ENCODE results near the gene SYNDIG1.

SYNDIG1 gene

DNA sequence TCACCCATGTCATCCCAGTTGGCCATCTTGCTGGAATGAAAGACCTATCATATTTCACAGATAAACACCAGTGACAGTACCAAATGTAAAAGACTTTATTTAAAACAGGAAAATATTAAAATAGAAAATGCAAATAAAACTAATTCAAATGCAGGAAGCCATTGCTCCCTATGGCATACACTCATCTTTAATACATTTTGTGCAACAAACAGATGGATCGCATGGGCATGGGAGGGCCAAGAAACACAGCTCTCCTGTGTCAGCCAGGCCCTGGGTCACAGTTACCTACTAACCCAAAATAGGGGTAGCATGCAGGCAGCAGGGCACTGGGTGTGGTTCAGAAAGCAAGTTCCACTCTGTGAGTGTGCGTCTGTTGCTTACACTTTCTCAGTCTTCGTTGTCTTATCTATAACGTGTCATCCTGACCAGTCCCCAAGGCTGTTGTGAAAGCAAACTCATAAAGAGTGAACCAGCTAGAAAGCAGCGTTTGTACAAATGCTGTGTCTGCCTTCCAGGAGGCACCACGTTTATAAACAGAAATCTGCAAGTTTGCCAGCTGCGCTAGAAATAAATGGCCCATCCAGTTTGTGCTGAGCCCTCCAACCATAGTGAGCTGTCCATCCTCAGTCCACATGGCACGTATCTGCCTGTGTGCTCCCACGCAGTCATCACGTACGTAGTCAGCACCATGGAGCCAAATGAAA lies 180.5 kb downstream of the SYNDIG1 start:
- TF ChIP-seq, protein P1, sequence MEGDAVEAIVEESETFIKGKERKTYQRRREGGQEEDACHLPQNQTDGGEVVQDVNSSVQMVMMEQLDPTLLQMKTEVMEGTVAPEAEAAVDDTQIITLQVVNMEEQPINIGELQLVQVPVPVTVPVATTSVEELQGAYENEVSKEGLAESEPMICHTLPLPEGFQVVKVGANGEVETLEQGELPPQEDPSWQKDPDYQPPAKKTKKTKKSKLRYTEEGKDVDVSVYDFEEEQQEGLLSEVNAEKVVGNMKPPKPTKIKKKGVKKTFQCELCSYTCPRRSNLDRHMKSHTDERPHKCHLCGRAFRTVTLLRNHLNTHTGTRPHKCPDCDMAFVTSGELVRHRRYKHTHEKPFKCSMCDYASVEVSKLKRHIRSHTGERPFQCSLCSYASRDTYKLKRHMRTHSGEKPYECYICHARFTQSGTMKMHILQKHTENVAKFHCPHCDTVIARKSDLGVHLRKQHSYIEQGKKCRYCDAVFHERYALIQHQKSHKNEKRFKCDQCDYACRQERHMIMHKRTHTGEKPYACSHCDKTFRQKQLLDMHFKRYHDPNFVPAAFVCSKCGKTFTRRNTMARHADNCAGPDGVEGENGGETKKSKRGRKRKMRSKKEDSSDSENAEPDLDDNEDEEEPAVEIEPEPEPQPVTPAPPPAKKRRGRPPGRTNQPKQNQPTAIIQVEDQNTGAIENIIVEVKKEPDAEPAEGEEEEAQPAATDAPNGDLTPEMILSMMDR (IDR thresholded peaks at IDR 0.05; ENCODE audit: insufficient read depth, low read depth, low read length, missing control alignments): no peak
- DNase-seq (ENCODE audit: low read depth): no peak
- H3K4me3 ChIP-seq (ENCODE audit: low read length): no peak overlapping the region

DNA sequence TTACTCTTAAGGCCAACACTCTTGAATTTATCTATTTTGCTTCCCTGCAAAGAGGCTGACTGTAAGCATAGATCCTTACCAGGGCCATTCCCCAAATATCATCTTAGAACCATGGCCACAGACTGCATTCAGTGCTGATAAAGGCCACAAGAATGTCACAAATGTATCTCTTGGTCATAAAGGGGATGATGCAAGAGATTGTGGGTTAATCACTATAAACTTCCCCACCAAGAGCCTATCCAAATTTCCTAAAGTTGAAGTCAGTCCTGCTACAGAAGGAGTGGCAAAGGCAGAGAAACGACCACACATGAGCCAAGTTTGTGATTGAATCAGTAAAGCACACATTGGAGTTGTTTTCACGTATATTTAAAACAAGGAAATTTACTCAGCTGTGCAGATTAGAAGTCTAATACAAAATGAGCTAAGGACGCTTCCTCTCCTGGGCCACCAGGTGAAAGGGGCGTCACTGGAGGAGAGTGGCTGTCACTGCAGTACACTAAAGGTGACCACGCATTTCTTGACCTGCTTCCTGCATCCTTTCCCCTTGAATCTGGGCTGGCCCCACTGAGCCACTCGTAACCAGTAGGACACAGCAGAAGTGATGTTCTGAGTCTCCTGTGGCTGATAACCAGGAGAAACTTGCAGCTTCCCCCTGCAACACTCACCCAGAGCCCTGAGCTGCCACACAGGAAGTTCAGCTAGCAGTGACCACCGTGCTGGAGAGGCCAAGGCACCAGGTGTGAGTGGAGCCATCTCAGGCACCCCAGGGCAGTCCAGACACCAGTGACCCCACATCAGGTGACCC lies 181.9 kb downstream of the SYNDIG1 start:
- TF ChIP-seq, protein P1 (IDR thresholded peaks at IDR 0.05; ENCODE audit: insufficient read depth, low read depth, low read length, missing control alignments): no peak
- DNase-seq (ENCODE audit: low read depth): peak; percentile 29
- H3K4me3 ChIP-seq (ENCODE audit: low read length): no peak overlapping the region

DNA sequence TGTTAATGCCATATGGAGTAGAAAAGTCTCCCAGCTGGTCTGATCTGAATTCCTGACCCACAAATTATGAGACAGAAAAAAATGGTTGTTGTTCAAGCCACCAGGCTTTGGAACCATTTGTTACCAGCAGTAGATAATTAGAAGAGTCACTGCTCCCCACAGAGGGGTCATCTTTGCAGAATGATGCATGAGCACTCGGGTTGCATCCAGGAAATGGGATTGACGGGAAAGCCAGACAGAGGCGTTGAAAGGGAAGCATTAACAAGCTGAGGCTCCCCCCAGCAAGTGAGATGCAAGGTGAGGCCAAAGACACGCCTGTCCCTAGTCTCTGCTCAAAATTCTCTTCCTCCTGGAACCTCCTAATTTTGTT lies 182.5 kb downstream of the SYNDIG1 start:
- TF ChIP-seq, protein P1 (IDR thresholded peaks at IDR 0.05; ENCODE audit: insufficient read depth, low read depth, low read length, missing control alignments): no peak
- DNase-seq (ENCODE audit: low read depth): no peak
- H3K4me3 ChIP-seq (ENCODE audit: low read length): no peak overlapping the region

DNA sequence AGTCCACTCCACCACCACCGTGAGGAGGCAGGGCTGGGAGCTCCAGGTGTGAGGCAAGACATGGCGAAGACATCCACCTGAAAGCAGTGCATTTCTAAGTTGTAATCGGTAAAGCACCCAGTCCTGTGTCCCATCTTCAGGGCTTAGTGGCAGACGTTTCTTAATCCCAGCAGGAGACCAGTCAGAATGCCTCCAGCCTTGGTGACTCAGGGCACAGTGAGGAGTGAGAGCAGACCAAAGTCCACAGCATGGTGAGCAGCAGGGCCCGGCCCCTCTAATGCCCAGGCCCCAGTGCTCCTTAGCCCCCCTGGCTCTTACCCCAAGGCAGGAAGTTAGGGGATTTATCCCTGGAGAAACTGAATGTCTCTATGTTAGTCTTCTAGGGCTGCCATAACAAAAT lies 183.9 kb downstream of the SYNDIG1 start:
- DNase-seq (ENCODE audit: low read depth): no peak
- no peak overlapping the region for H3K4me3 ChIP-seq (ENCODE audit: low read length)
- TF ChIP-seq, protein P1 (IDR thresholded peaks at IDR 0.05; ENCODE audit: insufficient read depth, low read depth, low read length, missing control alignments): no peak

DNA sequence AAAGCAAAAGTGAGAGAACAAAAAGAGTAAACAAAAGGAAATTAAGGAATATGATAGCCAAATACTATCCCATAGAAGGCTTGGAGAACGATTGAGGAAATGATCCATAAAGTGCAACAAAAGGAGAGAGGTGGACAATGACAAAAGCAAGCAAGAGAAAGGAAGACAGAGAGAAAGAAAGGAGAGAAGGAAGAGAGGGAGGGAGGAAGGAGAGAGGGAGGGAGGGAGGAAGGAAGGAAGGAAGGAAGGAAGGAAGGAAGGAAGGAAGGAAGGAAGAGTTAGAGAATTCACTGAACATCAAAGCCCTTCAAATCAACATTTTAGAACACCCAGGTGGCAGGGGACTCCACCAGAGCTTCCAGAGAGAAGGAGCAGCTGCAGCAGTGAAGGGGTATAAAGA lies 185.0 kb downstream of the SYNDIG1 start:
- H3K4me3 ChIP-seq (ENCODE audit: low read length): no peak overlapping the region
- DNase-seq (ENCODE audit: low read depth): no peak
- TF ChIP-seq, protein P1 (IDR thresholded peaks at IDR 0.05; ENCODE audit: insufficient read depth, low read depth, low read length, missing control alignments): no peak

DNA sequence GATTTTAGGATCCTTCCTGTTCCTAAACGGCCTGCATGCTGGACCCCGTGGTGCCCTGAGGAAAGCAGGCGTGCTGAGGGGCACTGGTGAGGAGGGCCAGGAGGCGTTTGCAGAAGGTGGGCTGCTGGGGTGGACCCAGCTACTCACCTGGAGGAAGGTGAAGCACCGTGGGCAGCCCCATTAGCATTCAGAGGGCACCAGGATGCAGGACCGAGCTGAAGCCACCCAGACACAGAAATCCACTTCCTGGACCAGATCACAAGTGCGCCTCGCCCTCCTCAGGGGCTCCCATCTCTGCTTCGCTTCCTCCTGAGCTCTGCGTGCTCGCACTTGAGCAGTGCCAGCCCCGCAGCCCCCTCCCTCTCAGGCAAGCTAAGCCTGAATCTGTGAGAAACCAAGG lies 187.0 kb downstream of the SYNDIG1 start:
- no peak for DNase-seq (ENCODE audit: low read depth)
- TF ChIP-seq, protein P1 (IDR thresholded peaks at IDR 0.05; ENCODE audit: insufficient read depth, low read depth, low read length, missing control alignments): no peak
- H3K4me3 ChIP-seq (ENCODE audit: low read length): no peak overlapping the region

Data from epithelial cell of esophagus (primary cell).